DND-41 (cell line): ENCODE results near the gene CTNNA3.

Source experiments
- EZH2 ChIP-seq: IDR thresholded peaks from 3 replicates; pipeline ENCODE4 v1.6.1; 2012; ENCODE audit warnings: borderline replicate concordance, low read depth, mild to moderate bottlenecking, moderate library complexity, low read length, inconsistent platforms; ENCODE audit not compliant: severe bottlenecking
- TF ChIP-seq, protein P1 (sequence below): IDR thresholded peaks from 2 replicates; pipeline ENCODE4 v1.5.1; 2012; ENCODE audit warnings: borderline replicate concordance, low read length, moderate library complexity, mild to moderate bottlenecking; ENCODE audit not compliant: poor library complexity, severe bottlenecking; ENCODE audit errors: extremely low read depth

DNA sequence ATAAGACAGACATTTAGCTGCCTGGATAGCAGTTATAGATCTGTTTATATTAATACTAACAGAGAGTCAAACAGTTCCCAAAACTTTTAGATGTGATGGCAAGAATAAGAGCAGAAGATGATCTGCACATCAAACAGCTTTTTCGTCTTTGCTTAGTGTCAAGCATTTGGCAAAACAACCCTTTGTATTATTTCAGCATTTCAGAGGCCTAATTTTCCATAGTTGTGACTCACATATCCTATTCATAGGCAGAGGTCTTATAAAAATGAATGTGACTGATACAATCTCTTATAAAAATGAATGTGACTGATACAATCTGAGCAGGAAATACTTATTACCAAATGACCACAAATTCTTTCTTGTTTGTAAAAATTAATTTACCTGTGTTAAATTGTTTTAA, 699.0 kb downstream of the CTNNA3 start:
- TF ChIP-seq, protein P1, sequence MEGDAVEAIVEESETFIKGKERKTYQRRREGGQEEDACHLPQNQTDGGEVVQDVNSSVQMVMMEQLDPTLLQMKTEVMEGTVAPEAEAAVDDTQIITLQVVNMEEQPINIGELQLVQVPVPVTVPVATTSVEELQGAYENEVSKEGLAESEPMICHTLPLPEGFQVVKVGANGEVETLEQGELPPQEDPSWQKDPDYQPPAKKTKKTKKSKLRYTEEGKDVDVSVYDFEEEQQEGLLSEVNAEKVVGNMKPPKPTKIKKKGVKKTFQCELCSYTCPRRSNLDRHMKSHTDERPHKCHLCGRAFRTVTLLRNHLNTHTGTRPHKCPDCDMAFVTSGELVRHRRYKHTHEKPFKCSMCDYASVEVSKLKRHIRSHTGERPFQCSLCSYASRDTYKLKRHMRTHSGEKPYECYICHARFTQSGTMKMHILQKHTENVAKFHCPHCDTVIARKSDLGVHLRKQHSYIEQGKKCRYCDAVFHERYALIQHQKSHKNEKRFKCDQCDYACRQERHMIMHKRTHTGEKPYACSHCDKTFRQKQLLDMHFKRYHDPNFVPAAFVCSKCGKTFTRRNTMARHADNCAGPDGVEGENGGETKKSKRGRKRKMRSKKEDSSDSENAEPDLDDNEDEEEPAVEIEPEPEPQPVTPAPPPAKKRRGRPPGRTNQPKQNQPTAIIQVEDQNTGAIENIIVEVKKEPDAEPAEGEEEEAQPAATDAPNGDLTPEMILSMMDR, result no peak
- no peak for TF ChIP-seq EZH2
